HG03439 (cell line): ENCODE data around the gene ANKFN1.
"Not testable (repeated sequence)": the region's sequence is repeated elsewhere in the genome, so short reads cannot be mapped to it uniquely, and the experiment has no call there.

Source experiments
- ATAC-seq: cut with Tn5 transposase; IDR thresholded peaks from one replicate; pipeline ENCODE4 v1.9.1; 2021; ENCODE audit warnings: mild to moderate bottlenecking, moderate library complexity; ENCODE audit not compliant: unreplicated experiment

The ANKFN1 gene

DNA sequence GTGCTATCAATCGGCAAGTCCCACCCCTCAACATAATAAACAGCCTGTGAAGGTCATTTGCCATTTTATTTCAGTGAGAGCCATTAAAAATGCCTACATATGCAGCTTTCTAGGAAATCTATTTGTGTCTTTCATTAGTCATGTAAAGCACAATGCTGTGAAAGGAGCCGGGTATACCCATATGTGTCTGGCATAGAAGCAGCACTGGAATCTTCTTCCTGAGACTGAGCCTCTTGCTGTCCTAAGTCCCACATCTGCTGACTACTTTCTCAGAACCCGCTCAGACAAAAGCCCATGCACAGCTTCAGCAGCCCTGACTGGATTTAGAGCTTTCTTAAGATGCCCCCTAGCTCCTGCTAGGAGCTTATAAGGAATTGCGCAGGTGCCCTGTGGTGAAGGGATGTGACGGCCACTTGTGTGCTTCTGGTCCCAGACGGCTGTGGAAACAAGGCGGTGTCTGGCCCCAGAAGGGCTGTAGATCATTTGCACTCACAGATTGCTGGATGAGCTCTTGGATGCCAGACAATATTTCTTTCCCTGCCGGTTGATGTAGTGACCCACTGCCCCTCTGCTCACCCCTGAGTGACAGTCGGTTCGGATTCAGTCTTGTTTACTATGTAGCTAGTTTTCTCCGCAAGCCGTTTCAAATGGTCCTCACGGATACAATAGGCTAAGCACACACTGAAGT lies 172.2 kb downstream of the ANKFN1 start:
- no peak for ATAC-seq

- ATAC-seq, result no peak
These were observed 172.7 kb downstream of the ANKFN1 start for GRCh38 chr17:56326001-56326359.

- no peak for ATAC-seq
These were observed 194.4 kb downstream of the ANKFN1 start for GRCh38 chr17:56347639-56348038.

GRCh38 chr17:56350592-56350991 lies 197.3 kb downstream of the ANKFN1 start:
- no peak for ATAC-seq

DNA sequence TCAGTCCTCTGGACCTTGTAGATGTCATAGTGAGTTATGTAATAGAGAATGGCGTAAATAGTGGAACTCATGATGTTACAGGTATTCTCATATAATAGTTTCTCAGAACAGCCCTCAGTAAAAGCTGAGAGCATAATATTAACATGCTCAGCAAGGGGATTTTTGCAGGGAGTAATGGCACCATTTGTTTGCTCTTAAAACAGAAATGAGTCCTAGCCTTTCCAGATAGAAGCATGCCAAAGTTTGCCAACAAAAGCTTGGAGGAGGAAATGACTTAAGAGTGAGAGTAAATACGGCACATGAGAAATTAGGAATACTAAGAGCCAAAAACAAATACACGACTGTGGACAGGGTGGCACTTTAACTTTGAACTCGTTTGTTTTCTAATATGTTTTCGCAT lies 198.4 kb downstream of the ANKFN1 start:
- ATAC-seq, result no peak

GRCh38 chr17:56358651-56359050 lies 205.4 kb downstream of the ANKFN1 start:
- ATAC-seq, result no peak

DNA sequence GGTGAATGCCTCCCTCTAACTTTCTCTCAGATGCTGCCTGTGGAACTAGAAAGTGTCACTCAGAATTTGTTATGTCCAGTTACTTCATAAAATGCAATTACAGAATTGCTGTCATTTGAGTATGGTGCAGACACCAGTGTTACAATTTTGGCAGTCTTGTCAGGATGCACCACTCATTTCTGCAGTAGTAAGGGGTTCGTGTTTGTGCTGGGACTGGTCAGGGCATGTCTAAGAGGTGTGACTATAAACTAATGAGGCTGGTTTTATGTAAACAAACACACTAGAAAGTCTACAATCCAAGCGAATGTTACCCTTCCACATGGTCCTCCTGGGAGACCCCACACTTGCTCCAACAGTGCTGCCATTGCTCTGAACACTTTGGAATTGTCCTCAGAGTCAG lies 206.2 kb downstream of the ANKFN1 start:
- no peak for ATAC-seq

DNA sequence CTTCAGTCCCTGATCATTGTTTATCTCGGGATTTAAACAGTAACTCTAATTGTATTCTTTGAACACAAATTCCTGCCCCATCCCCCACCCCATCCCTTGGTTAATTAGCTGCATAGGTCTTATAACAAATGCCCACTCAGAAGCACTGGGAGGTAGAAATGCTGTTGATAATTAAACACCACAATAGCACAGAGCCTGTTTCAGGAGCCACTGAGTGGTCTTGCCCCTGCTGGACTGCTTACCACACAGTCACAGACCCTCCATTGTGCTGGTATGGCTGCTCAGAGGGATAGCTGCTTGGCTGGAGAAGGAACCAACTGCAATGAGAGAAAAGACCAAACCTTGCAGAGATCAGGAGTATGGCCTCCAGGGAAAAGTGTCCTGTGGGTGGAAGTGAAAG lies 214.1 kb downstream of the ANKFN1 start:
- no peak for ATAC-seq

DNA sequence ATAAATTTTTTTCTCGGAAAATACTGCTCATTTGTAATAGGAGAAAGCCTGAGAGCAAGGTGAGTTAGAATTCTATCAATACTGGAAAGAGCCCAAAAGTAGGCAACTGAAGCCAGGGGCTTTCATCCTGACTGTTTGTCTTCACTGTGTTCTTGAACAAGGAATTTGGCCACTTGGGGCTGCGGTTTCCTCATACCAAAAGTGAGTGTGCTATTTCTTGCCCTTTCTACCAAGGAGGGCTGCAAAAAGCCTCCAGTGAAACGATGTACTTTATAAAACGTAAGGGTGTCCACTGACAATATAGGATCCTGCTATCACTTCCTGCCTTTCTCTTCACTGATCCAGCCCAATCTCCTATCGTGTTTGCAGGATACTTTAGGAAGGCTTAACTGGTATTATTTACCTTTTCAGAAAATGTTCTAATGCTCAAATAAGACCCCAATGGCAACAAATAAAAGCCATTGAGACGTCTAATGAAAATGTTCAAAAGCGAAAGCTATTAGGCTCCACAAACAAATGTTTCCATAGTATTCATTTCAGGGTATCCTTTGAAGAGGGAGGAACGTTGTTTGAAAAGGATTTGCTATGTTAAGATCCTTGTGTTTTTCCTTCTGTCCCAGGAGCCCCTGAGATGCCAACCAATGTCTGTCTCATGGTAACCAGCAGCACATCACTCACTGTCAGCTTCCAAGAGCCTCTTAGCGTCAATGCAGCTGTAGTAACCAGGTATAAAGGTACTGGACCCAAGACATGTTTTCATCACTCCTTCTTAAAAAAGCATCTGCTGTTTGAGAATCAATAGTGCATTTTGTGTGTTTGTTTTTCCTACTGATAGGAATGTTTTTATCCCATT lies 220.9 kb downstream of the ANKFN1 start:
- ATAC-seq, result no peak

DNA sequence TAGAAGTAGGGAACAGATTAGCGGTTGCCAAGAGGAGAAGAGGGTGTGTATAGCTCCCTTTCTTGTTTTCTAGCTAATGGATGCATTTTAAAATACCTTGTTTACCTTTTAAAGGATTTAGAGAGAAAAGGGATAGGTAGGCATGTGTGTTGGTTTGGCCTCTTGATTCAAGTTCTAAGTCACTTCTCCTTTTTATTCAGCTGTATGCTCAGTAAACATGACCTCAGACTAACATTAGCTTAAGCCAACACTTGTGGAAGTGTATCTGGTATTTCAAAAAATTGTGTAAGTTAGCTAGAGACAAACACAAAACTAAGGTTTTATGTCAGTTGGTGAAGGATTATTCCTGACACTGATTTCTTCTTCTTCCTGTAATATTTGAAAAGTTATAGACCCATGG lies 236.1 kb downstream of the ANKFN1 start:
- no peak for ATAC-seq

- no peak for ATAC-seq
These were observed 239.0 kb downstream of the ANKFN1 start for GRCh38 chr17:56392321-56392720.

DNA sequence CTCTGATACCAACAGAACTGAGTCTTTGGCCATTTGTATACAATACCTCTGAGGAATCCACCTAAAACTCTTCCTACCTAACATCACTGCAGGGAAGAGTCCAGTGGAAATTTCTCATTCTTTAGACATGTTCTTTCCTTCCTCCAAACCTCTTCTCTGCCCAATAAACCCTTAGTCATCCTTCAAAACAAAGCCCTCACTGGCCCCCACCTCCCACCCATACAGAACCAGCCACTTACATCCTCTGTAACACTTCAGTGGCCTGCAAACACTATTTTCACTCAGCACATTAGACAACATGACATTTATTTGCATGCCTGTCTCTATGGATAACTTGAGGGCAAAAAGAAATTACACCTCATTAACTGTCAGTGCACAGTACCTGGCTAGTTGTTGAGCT lies 239.9 kb downstream of the ANKFN1 start:
- ATAC-seq, result no peak

DNA sequence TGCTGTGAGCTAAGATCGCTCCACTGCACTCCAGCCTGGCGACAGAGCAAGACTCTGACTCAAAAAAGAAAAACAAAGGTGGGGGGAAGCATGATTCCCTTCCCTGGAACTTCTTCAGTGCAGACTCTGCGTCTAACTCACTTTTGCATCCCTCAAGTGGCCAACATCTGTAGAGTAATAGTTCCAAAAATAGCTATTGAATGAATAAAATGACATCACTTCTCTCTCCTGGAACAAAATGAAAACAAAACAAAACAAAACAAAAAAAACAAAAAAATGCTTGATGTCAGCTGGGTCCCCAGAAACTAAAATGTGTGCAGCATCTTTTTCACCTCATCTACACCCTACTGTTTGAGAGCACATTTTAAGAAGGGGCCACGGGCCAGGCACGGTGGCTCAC lies 242.5 kb downstream of the ANKFN1 start:
- no peak for ATAC-seq

GRCh38 chr17:56407086-56407485 lies 253.8 kb downstream of the ANKFN1 start:
- ATAC-seq, result no peak

DNA sequence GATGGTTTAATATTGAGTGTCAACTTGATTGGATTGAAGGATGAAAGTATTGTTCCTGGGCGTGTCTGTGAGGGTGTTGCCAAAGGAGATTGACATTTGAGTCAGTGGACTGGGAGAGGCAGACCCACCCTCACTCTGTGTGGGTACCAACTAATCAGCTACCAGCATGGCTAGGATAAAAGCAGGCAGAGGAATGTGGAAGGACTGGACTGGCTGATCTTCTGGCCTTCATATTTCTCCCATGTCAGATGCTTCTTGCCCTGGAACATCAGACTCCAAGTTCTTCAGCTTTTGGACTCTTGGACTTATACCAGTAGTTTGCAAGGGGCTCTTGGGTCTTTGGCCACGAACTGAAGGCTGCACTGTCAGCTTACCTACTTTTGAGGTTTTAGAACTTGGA lies 259.1 kb downstream of the ANKFN1 start:
- not testable (repeated sequence) for ATAC-seq

- ATAC-seq, result no peak
These were observed 263.5 kb downstream of the ANKFN1 start for GRCh38 chr17:56416682-56417351.

- ATAC-seq, result no peak
These were observed 270.7 kb downstream of the ANKFN1 start for GRCh38 chr17:56424005-56424404.

- no peak for ATAC-seq
These were observed 271.3 kb downstream of the ANKFN1 start for GRCh38 chr17:56424543-56425044.

DNA sequence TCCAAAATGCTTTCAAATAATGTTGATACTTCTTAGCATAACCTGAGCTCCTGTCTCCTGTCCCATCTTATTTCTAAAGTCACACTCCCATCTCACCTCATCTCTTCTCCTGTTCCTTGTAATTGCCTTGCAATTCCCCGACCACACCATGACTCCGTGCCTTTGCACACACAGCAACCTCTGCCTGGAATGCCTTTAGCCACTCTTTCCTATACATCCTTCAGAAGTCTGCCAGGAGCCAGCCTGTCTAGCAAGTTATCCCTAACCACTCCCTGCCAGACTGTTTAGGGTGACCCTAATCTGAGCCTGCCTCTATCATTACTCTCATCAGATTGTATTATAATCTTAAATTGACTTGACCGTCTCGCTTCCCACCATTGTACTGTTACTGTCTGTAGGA lies 272.2 kb downstream of the ANKFN1 start:
- no peak for ATAC-seq

DNA sequence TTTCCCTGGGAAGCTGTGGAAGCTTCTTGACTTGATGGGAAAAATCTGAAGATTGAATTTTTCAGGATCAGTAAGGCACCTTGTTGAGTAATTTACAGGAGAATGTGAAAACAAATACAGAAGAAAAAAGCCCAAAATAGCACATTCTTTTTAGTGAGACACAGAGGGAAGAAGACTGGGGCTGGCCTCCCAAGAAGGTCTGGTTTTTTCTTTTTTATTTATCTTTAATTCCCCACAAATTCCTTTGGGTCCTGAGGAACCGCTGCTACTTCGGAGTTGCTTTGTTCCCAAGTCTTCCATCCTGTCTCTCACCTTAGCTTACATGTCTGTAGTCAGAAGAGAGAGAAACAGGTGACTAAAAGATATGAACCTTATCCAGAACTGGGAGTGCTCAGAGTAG lies 273.6 kb downstream of the ANKFN1 start:
- no peak for ATAC-seq

DNA sequence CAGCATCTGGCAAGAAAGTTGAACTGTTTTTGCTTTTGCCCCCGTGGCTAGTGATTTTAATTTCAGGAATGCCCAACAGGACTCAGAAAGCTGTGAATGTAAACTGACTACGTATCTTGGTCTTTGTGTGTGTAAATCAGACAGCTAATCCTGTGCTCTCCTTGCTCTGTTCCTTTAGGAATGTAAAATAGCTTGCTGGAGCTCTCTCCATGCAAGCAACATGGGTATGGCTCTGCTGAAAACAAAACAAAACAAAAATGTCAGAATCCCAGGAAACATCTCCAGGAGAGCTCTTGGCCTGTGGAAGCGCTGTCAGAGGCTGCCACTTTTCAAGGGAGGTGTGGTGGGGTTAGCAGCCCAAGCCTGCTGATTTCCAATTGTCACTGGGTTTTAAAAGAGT lies 278.5 kb downstream of the ANKFN1 start:
- no peak for ATAC-seq

DNA sequence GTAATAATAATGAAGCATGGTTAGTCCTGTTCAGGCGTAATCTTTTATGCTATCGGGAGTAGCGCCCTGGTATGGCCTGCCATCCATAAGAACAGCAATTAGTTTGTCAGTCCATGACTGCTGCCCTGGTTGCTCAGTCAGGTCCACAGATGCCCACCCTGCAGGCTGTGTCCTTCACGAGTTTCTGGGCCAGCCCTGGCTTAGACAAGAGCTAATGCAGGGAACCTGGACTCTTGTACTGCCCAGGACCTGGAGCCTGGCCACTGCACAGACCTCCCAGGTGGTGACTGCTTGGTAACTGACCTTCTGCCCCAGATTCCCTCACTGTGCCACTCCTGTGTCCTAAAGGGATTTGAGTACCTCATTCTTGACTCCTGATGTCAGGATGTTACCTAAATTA lies 279.2 kb downstream of the ANKFN1 start:
- no peak for ATAC-seq
